Measurements from ENCODE around the gene SERPINA10. TPM values are rescaled to one million over a fixed set of nuclear protein-coding genes. Genes with fewer than 3 reads are reported as not detected.

Gene SERPINA10, protein sequence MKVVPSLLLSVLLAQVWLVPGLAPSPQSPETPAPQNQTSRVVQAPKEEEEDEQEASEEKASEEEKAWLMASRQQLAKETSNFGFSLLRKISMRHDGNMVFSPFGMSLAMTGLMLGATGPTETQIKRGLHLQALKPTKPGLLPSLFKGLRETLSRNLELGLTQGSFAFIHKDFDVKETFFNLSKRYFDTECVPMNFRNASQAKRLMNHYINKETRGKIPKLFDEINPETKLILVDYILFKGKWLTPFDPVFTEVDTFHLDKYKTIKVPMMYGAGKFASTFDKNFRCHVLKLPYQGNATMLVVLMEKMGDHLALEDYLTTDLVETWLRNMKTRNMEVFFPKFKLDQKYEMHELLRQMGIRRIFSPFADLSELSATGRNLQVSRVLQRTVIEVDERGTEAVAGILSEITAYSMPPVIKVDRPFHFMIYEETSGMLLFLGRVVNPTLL
- total RNA-seq (not detected in 2 replicates), polyA plus RNA-seq (not detected in 2 replicates), polyA minus RNA-seq (not detected in 2 replicates), Bru-seq, nascent RNA (not detected), BruChase-seq, experiment 1, labeled RNA remaining after a 6-hour chase (not detected), BruChase-seq, experiment 2, labeled RNA remaining after a 2-hour chase (not detected)
- polyA plus RNA-seq (2011; cell fraction: cytosol; rRNA removed): not detected in 2 replicates
- polyA plus RNA-seq (2011; cell fraction: nucleus; rRNA removed): not detected in 2 replicates
- not detected in 2 replicates for polyA plus RNA-seq (2012)
- polyA minus RNA-seq (2011; cell fraction: cytosol; rRNA and poly(A)+ RNA removed): not detected
- not detected in 2 replicates for polyA minus RNA-seq (2011; cell fraction: nucleus; rRNA and poly(A)+ RNA removed)
- long read RNA-seq: 0 reads

GRCh38 chr14:94292872-94293577, at the start of gene SERPINA10:
SERPINA10 (minus strand) TSS chr14:94293268; CDS start chr14:94290593, 2,675 bp downstream.
- POLR2A ChIA-PET: no interaction called here
- Histone ChIP-seq H3K9ac (replicated peaks; ENCODE audit: extremely low read depth, insufficient read depth, low read length) (no peak within 1 kb of the TSS), H3K36me3 (ENCODE audit: control insufficient read depth in 2 of 2, extremely low read depth in 1 of 2, insufficient read depth in 2 of 2, low read length in 2 of 2) (no peaks in the 10 kb centered on the region), H3K4me1 (ENCODE audit: control insufficient read depth, extremely low read depth, insufficient read depth, low read length) (no peaks in the 10 kb centered on the region), H4K20me1 (replicated peaks; ENCODE audit: control insufficient read depth, extremely low read depth, insufficient read depth, low read length) (no peaks in the 10 kb centered on the region), H3K27ac (ENCODE audit: insufficient read depth, low read depth, low read length) (no peak within 1 kb of the TSS), H3K9me3 (replicated peaks; ENCODE audit: control insufficient read depth, insufficient read depth, low read length) (no peaks in the 10 kb centered on the region), H3K79me2 (ENCODE audit: control insufficient read depth, insufficient read depth, low read length) (no peaks in the 10 kb centered on the region), H3K4me2 (ENCODE audit: insufficient read depth, low read length) (no peak within 1 kb of the TSS), H3K4me3 (replicated peaks in 1 of 3; ENCODE audit: insufficient read depth in 1 of 3, low read depth in 1 of 3, low read length in 3 of 3) (no peak within 1 kb of the TSS), H3K9me1 (replicated peaks; ENCODE audit: control insufficient read depth, extremely low read depth, insufficient read depth, low read length) (no peaks in the 10 kb centered on the region), H2AFZ (ENCODE audit: low read depth, low read length) (no peak within 1 kb of the TSS), H3K27me3 (ENCODE audit: control insufficient read depth in 2 of 2, insufficient read depth in 2 of 2, low read length in 2 of 2) (no peaks in the 10 kb centered on the region)
- dilution Hi-C loops (cut with MboI; ENCODE audit: extremely low pct_ligation_motif_present, low sequenced_read_pairs) (no loop called here), intact Hi-C loops (cut with micrococcal nuclease) (no loop called here)
- CTCF ChIA-PET: no interaction called here
- DNase-seq (ENCODE audit: low read depth, low spot score) (no peak), FAIRE-seq (no peak)
- no TSS peak for BruUV-seq (replicated peaks)
- TF ChIP-seq GATA2 (IDR thresholded peaks at IDR 0.05; ENCODE audit: insufficient read depth, insufficient read length, low read depth, low read length) (no peak), MYC (IDR thresholded peaks at IDR 0.05; ENCODE audit: low read depth, low read length) (no peak), POLR2AphosphoS5 (IDR thresholded peaks at IDR 0.05; ENCODE audit: insufficient read depth, low read depth, low read length) (no peak), EZH2 (IDR thresholded peaks at IDR 0.05; ENCODE audit: borderline replicate concordance, low read depth, low read length, severe bottlenecking) (no peak), MAX (IDR thresholded peaks at IDR 0.05; ENCODE audit: insufficient read depth, insufficient read length) (no peak), JUN (IDR thresholded peaks at IDR 0.05; ENCODE audit: borderline replicate concordance, insufficient read depth, insufficient read length, low read depth) (no peak), FOS (IDR thresholded peaks at IDR 0.05; ENCODE audit: borderline replicate concordance, insufficient read depth, low read length) (no peak), POLR2A (IDR thresholded peaks at IDR 0.05; ENCODE audit: low read depth, low read length) (no peak)
- TF ChIP-seq, protein P1, sequence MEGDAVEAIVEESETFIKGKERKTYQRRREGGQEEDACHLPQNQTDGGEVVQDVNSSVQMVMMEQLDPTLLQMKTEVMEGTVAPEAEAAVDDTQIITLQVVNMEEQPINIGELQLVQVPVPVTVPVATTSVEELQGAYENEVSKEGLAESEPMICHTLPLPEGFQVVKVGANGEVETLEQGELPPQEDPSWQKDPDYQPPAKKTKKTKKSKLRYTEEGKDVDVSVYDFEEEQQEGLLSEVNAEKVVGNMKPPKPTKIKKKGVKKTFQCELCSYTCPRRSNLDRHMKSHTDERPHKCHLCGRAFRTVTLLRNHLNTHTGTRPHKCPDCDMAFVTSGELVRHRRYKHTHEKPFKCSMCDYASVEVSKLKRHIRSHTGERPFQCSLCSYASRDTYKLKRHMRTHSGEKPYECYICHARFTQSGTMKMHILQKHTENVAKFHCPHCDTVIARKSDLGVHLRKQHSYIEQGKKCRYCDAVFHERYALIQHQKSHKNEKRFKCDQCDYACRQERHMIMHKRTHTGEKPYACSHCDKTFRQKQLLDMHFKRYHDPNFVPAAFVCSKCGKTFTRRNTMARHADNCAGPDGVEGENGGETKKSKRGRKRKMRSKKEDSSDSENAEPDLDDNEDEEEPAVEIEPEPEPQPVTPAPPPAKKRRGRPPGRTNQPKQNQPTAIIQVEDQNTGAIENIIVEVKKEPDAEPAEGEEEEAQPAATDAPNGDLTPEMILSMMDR (IDR thresholded peaks at IDR 0.05; ENCODE audit: extremely low read depth in 1 of 2, insufficient read depth in 1 of 2, low read depth in 1 of 2, low read length in 2 of 2): no peak

Measured in endothelial cell of umbilical vein (primary cell).